HG03442 (cell line): ENCODE results near the gene DNAJC6.

Experiments used
- ATAC-seq: cut with Tn5 transposase; IDR thresholded peaks from one replicate; pipeline ENCODE4 v1.9.1; 2021; ENCODE audit warnings: mild to moderate bottlenecking, moderate library complexity; ENCODE audit not compliant: unreplicated experiment

The DNAJC6 gene

GRCh38 chr1:65292861-65293593 lies 16.3 kb upstream of the DNAJC6 start:
- ATAC-seq = no peak

GRCh38 chr1:65297706-65298105 lies 11.6 kb upstream of the DNAJC6 start:
- no peak for ATAC-seq

GRCh38 chr1:65299328-65299727 lies 10.0 kb upstream of the DNAJC6 start:
- ATAC-seq = no peak

- ATAC-seq = no peak
Observed at GRCh38 chr1:65308781-65309303, 501 bp upstream of the DNAJC6 start.

GRCh38 chr1:65310078-65310587 lies 790 bp downstream of the DNAJC6 start:
- ATAC-seq = no peak

- no peak for ATAC-seq
Observed at GRCh38 chr1:65311760-65312159, 2.4 kb downstream of the DNAJC6 start.

GRCh38 chr1:65316233-65316632 lies 6.9 kb downstream of the DNAJC6 start:
- ATAC-seq = no peak

GRCh38 chr1:65317866-65318653 lies 8.7 kb downstream of the DNAJC6 start:
- no peak for ATAC-seq

GRCh38 chr1:65319141-65319540 lies 9.8 kb downstream of the DNAJC6 start:
- ATAC-seq = no peak

GRCh38 chr1:65319754-65320153 lies 10.4 kb downstream of the DNAJC6 start:
- ATAC-seq = no peak

GRCh38 chr1:65321879-65322278 lies 12.5 kb downstream of the DNAJC6 start:
- no peak for ATAC-seq

- no peak for ATAC-seq
Observed at GRCh38 chr1:65323246-65323645, 13.9 kb downstream of the DNAJC6 start.

GRCh38 chr1:65330021-65330420 lies 20.7 kb downstream of the DNAJC6 start:
- ATAC-seq = no peak

- ATAC-seq = no peak
Observed at GRCh38 chr1:65330822-65331221, 21.5 kb downstream of the DNAJC6 start.

GRCh38 chr1:65332821-65333220 lies 23.5 kb downstream of the DNAJC6 start:
- ATAC-seq = no peak

- no peak for ATAC-seq
Observed at GRCh38 chr1:65334081-65334480, 24.7 kb downstream of the DNAJC6 start.

- ATAC-seq = no peak
Observed at GRCh38 chr1:65339866-65340468, 30.6 kb downstream of the DNAJC6 start.

GRCh38 chr1:65341381-65341780 lies 32.0 kb downstream of the DNAJC6 start:
- no peak for ATAC-seq

GRCh38 chr1:65343286-65343685 lies 33.9 kb downstream of the DNAJC6 start:
- no peak for ATAC-seq

GRCh38 chr1:65344171-65344814 lies 35.0 kb downstream of the DNAJC6 start:
- ATAC-seq = no peak

- ATAC-seq = no peak
Observed at GRCh38 chr1:65346190-65346589, 36.8 kb downstream of the DNAJC6 start.
